Activated T-cell treated with anti-CD3 and anti-CD28 coated beads, Interleukin-2, amount 50 U/mL, for 4 hours (primary cell): Measurements from ENCODE around the gene IDH3B. TPM values are rescaled to one million over a fixed set of nuclear protein-coding genes. Genes with fewer than 3 reads are reported as not detected.

Experiments
- ATAC-seq, 2 donors: fragments of 200-7000 bp; cut with Tn5 transposase; one replicate each; pipeline ENCODE4 v1.10.0; 2021
- DNase-seq: peaks from one replicate; pipeline ENCODE4 v3.0.0-alpha.2; 2020
- H3K27me3 Mint-ChIP-seq: one replicate; pipeline ENCODE4 v1.8.0; 2021; ENCODE audit warnings: low read depth, mixed read lengths
- H3K36me3 Mint-ChIP-seq: one replicate; pipeline ENCODE4 v1.8.0; 2022; ENCODE audit warnings: mixed read lengths; ENCODE audit not compliant: insufficient read depth
- H3K4me1 Mint-ChIP-seq: one replicate; pipeline ENCODE4 v1.8.0; 2021; ENCODE audit warnings: low read depth, mixed read lengths
- H3K4me3 Mint-ChIP-seq: one replicate; pipeline ENCODE4 v1.8.0; 2021; ENCODE audit warnings: mild to moderate bottlenecking, moderate library complexity, mixed read lengths
- H3K9me3 Mint-ChIP-seq: one replicate; pipeline ENCODE4 v1.8.0; 2021; ENCODE audit warnings: mixed read lengths
- total RNA-seq, 3 donors: library from RNA; stranded (reverse); gene quantifications; one replicate each; pipeline ENCODE4 v1.2.1, GENCODE V29; 2021

The IDH3B gene
- total RNA-seq, 3 donors from 2014 or later: 150 to 160 (median 158) TPM

DNA sequence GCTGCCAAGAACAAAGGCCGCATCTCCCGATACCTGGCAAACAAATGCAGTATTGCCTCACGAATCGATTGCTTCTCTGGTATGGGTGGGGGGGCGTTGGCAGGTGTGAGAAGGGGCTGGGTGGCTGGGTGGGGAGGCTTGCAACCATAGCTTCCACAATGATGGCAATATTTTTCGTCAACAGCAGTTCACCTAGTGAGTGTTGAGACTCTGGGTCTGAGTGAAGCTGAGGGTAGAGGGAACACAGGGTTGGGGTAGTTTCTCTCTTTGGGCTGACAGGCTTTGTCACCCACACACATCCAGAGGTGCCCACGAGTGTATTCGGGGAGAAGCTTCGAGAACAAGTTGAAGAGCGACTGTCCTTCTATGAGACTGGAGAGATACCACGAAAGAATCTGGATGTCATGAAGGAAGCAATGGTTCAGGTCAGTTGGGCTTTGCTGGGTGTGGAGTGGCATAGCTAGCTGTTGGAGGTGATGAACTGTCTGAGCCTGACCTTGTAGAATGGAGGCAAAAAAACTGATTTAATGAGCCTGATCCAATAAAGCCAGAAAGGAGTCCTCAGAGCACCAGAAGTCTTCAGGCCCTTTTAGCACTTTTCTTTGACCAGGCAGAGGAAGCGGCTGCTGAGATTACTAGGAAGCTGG, 7.4 kb downstream of the IDH3B start:
- peak overlapping the region; percentile 47 for H3K4me3 Mint-ChIP-seq
- ATAC-seq: no peak

GRCh38 chr20:2655331-2656116, 8.5 kb downstream of the IDH3B start:
- peaks cover 35% of the 10 kb centered on the region for H3K4me1 Mint-ChIP-seq
- H3K36me3 Mint-ChIP-seq: peaks cover 51% of the 10 kb centered on the region
- no peaks in the 10 kb centered on the region for H3K27me3 Mint-ChIP-seq
- H3K4me3 Mint-ChIP-seq: peak overlapping the region; percentile 89
- no peak for ATAC-seq
- no peak for DNase-seq
- no peaks in the 10 kb centered on the region for H3K9me3 Mint-ChIP-seq

More for the DNA sequence above, 7.4 kb downstream of the IDH3B start:
- no peak for DNase-seq
- Mint-ChIP-seq H3K4me1 (peaks cover 31% of the 10 kb centered on the region), H3K9me3 (no peaks in the 10 kb centered on the region), H3K27me3 (no peaks in the 10 kb centered on the region), H3K36me3 (peaks cover 56% of the 10 kb centered on the region)

GRCh38 chr20:2654831-2655230, 9.2 kb downstream of the IDH3B start:
- Mint-ChIP-seq H3K27me3 (no peaks in the 10 kb centered on the region), H3K4me3 (peak overlapping the region; percentile 89), H3K36me3 (peaks cover 50% of the 10 kb centered on the region), H3K9me3 (no peaks in the 10 kb centered on the region), H3K4me1 (peaks cover 40% of the 10 kb centered on the region)
- ATAC-seq: no peak
- no peak for DNase-seq

DNA sequence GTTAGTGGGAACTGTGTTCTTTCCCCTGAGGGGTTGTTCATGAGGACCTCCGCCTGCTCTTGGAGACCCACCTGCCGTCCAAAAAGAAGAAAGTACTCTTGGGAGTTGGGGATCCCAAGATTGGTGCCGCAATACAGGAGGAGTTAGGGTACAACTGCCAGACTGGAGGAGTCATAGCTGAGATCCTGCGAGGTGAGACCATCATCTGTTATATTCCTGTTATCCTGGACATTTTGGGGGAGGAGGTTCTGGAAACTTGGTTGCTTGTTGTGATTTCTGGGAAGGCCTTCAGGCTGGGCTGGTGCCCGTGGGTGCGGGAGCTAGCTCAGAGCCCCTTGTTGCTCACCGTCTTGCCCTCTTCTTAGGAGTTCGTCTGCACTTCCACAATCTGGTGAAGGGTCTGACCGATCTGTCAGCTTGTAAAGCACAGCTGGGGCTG, 9.6 kb downstream of the IDH3B start:
- Mint-ChIP-seq H3K27me3 (no peaks in the 10 kb centered on the region), H3K36me3 (peaks cover 50% of the 10 kb centered on the region), H3K4me3 (peak overlapping the region; percentile 89), H3K9me3 (no peaks in the 10 kb centered on the region), H3K4me1 (peaks cover 43% of the 10 kb centered on the region)
- no peak for DNase-seq
- no peak for ATAC-seq

GRCh38 chr20:2653556-2654383, 10.2 kb downstream of the IDH3B start:
- Mint-ChIP-seq H3K36me3 (peaks cover 47% of the 10 kb centered on the region), H3K9me3 (no peaks in the 10 kb centered on the region), H3K27me3 (no peaks in the 10 kb centered on the region), H3K4me1 (peaks cover 43% of the 10 kb centered on the region), H3K4me3 (peak overlapping the region; percentile 89)
- DNase-seq (no peak), ATAC-seq (no peak)

DNA sequence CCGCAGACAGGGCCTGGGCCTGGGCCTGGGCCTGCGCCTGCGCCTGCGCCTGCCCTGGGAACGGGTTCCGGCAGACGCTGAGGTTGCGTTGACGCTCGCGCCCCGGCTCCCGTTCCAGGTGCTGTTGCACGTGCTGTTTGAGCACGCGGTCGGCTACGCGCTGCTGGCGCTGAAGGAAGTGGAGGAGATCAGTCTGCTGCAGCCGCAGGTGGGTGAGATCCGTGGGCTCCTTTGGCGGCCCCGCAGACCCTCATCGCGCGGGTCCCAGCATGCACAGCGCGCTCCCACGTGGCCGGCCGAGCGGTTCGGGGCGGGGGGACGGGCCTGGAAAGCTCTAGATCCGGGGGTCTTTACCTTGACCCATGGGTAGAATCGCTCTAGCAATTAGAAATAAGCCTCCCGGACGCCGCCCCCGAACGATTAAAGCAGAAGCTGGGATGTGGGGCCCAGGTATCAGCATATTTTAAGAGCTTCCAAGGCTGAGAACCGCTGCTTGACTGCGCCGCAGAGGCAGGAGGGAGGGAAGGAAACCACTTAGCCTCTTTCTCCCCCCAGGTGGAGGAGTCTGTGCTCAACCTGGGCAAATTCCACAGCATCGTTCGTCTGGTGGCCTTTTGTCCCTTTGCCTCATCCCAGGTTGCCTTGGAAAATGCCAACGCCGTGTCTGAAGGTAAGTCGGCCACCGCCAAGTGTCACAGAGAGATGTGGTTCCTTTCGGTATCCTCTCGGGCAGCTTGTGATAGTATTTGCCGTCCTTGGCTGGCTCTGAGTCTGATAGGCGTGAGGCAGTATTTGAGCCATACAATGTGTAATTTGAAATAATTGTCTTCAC, 11.1 kb downstream of the IDH3B start:
- H3K4me1 Mint-ChIP-seq: peaks cover 43% of the 10 kb centered on the region
- no peak for DNase-seq
- no peaks in the 10 kb centered on the region for H3K9me3 Mint-ChIP-seq
- peak; percentile 47 to 53 for ATAC-seq
- H3K4me3 Mint-ChIP-seq: peak overlapping the region; percentile 89
- no peaks in the 10 kb centered on the region for H3K27me3 Mint-ChIP-seq
- peaks cover 43% of the 10 kb centered on the region for H3K36me3 Mint-ChIP-seq

GRCh38 chr20:2651772-2652723, 12.0 kb downstream of the IDH3B start, which contains the start of gene NOP56:
Gene NOP56, plus strand, starts transcription at chr20:2652632. Its CDS starts 29 bp downstream, at chr20:2652661.
- ATAC-seq: peak; percentile 86 to 88
- peaks cover 40% of the 10 kb centered on the region for H3K4me1 Mint-ChIP-seq
- H3K27me3 Mint-ChIP-seq: no peaks in the 10 kb centered on the region
- DNase-seq: peak; percentile 95
- H3K9me3 Mint-ChIP-seq: no peaks in the 10 kb centered on the region
- H3K4me3 Mint-ChIP-seq: peak within 1 kb of the TSS; percentile 89
- peaks cover 34% of the 10 kb centered on the region for H3K36me3 Mint-ChIP-seq

DNA sequence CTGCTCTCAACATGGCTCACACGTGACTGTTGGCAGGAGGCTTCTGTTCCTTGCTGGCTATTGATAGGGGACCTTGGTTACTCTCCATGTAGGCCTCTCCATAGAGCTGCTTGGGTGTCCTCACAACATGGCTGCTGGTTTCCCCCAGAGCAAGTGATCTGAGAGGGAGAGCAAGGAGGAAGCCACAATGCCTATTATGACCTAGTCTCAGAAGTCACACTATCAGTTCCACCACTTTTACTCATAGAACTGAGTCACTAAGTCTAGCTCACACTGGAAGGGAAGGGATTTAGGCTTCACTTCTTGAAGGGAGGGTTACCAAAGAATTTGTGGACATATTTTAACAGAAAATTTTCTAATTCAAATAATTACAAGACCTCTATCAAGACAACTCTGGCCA, 20.3 kb downstream of the IDH3B start:
- ATAC-seq (no peak), DNase-seq (no peak)
- H3K27me3 Mint-ChIP-seq: no peaks in the 10 kb centered on the region
- no peaks in the 10 kb centered on the region for H3K9me3 Mint-ChIP-seq
- no peak overlapping the region for H3K4me3 Mint-ChIP-seq
- peaks cover 3% of the 10 kb centered on the region for H3K36me3 Mint-ChIP-seq
- H3K4me1 Mint-ChIP-seq: no peaks in the 10 kb centered on the region

DNA sequence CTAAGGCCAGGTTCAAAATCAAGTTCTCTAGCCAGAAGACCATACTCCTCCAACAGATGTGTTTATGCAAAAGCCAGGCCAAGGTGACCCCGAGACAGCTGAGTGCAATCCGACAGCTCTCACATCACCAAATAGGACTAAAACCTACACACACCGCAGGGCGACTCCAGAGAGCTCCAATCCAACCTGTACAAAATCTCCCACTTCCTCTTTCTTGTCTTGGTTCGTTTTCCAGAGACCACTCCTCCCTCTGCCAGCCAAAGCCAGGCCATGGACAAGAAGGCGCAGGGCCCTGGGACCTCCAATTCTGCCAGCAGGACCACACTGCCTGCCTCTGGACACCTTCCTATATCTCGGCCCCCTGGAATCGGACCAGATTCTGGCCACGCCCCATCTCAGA, 23.1 kb downstream of the IDH3B start:
- H3K36me3 Mint-ChIP-seq: peaks cover 3% of the 10 kb centered on the region
- H3K4me3 Mint-ChIP-seq: no peak overlapping the region
- DNase-seq (no peak), ATAC-seq (no peak)
- no peaks in the 10 kb centered on the region for H3K4me1 Mint-ChIP-seq
- no peaks in the 10 kb centered on the region for H3K27me3 Mint-ChIP-seq
- H3K9me3 Mint-ChIP-seq: no peaks in the 10 kb centered on the region

DNA sequence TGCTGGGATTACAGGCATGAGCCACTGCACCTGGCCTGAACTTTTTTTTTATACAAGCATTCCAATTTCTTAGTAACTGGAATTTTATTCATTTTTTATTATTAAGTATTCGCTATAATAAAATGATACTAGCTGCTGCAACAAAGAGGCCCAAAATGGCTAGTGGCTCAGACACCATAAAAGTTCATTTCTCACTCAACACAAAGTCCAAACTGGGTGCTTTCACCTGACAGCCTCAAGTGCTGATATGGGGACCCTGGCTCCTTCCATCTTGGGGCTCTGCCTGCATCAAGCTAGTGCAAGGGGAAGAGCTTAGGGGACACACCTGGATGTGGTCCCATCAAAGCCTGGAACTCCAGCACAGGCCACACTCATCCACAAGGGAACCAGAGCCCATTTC, 23.8 kb downstream of the IDH3B start:
- DNase-seq (no peak), ATAC-seq (no peak)
- H3K9me3 Mint-ChIP-seq: no peaks in the 10 kb centered on the region
- no peaks in the 10 kb centered on the region for H3K27me3 Mint-ChIP-seq
- no peak overlapping the region for H3K4me3 Mint-ChIP-seq
- H3K36me3 Mint-ChIP-seq: peaks cover 3% of the 10 kb centered on the region
- no peaks in the 10 kb centered on the region for H3K4me1 Mint-ChIP-seq

GRCh38 chr20:2637246-2637645, 26.8 kb downstream of the IDH3B start:
- ATAC-seq (no peak), DNase-seq (no peak)
- Mint-ChIP-seq H3K4me1 (no peaks in the 10 kb centered on the region), H3K4me3 (no peak overlapping the region), H3K36me3 (no peaks in the 10 kb centered on the region), H3K27me3 (peaks cover 6% of the 10 kb centered on the region), H3K9me3 (no peaks in the 10 kb centered on the region)

GRCh38 chr20:2633381-2633780, 30.6 kb downstream of the IDH3B start:
- Mint-ChIP-seq H3K4me3 (no peak overlapping the region), H3K9me3 (peaks cover 21% of the 10 kb centered on the region), H3K4me1 (no peaks in the 10 kb centered on the region), H3K27me3 (peaks cover 14% of the 10 kb centered on the region), H3K36me3 (peaks cover 1% of the 10 kb centered on the region)
- DNase-seq: no peak
- no peak for ATAC-seq

GRCh38 chr20:2631228-2631627, 32.8 kb downstream of the IDH3B start:
- DNase-seq (no peak), ATAC-seq (no peak)
- Mint-ChIP-seq H3K27me3 (peaks cover 18% of the 10 kb centered on the region), H3K4me3 (no peak overlapping the region), H3K36me3 (peaks cover 1% of the 10 kb centered on the region), H3K9me3 (peaks cover 28% of the 10 kb centered on the region), H3K4me1 (no peaks in the 10 kb centered on the region)
